ENCODE results near the gene PLEKHG1.

PLEKHG1 gene

GRCh38 chr6:150601439-150601838, 1.8 kb downstream of the PLEKHG1 start:
- TF ChIP-seq CTCF (IDR thresholded peaks at IDR 0.05) = no peak

GRCh38 chr6:150603176-150603575, 3.5 kb downstream of the PLEKHG1 start:
- no peak for TF ChIP-seq CTCF (IDR thresholded peaks at IDR 0.05)

- TF ChIP-seq CTCF (IDR thresholded peaks at IDR 0.05) = no peak
Observed at GRCh38 chr6:150604467-150604866, 4.8 kb downstream of the PLEKHG1 start.

- no peak for TF ChIP-seq CTCF (IDR thresholded peaks at IDR 0.05)
Observed at GRCh38 chr6:150605333-150605732, 5.6 kb downstream of the PLEKHG1 start.

- TF ChIP-seq CTCF (IDR thresholded peaks at IDR 0.05) = no peak
Observed at GRCh38 chr6:150606168-150606591, 6.5 kb downstream of the PLEKHG1 start.

GRCh38 chr6:150606647-150607328, 7.1 kb downstream of the PLEKHG1 start:
- no peak for TF ChIP-seq CTCF (IDR thresholded peaks at IDR 0.05)

- TF ChIP-seq CTCF (IDR thresholded peaks at IDR 0.05) = no peak
Observed at GRCh38 chr6:150607329-150607650, 7.6 kb downstream of the PLEKHG1 start.

- no peak for TF ChIP-seq CTCF (IDR thresholded peaks at IDR 0.05)
Observed at GRCh38 chr6:150610584-150610983, 10.9 kb downstream of the PLEKHG1 start.

Measured in LNCAP (cell line).